ENCODE measurements around the gene IFNAR1. TPM values are rescaled to one million over a fixed set of nuclear protein-coding genes. Genes with fewer than 3 reads are reported as not detected.

Gene IFNAR1
- 10 to 100 TPM; 34.1 to 57.1 (median 40.6) TPM for polyA plus RNA-seq

GRCh38 chr21:33324291-33325221, at the start of gene IFNAR1:
Gene IFNAR1 (plus strand): TSS chr21:33324970. CDS start chr21:33325056, 86 bp downstream.
- Mint-ChIP-seq H3K4me3 (no peak within 1 kb of the TSS), H3K36me3 (no peaks in the 10 kb centered on the region), H3K4me1 (peaks cover 8 to 23% of the 10 kb centered on the region in 2 donors)

GRCh38 chr21:33278721-33279120, 46.0 kb upstream of the IFNAR1 start:
- DNase-seq, result no peak
- no peaks in the 10 kb centered on the region for H3K27me3 Mint-ChIP-seq (ENCODE audit: low read depth in 3 of 3)
- H3K27ac Mint-ChIP-seq, result no peak overlapping the region
- H3K9me3 Mint-ChIP-seq, result peaks cover 0 to 1% (median 0%) of the 10 kb centered on the region in 6 donors
- H3K4me3 Mint-ChIP-seq, result no peak overlapping the region
- H3K4me1 Mint-ChIP-seq, result peaks cover 4 to 8% of the 10 kb centered on the region in 2 donors
- peaks cover 26 to 56% (median 44%) of the 10 kb centered on the region in 3 donors for H3K36me3 Mint-ChIP-seq

More at GRCh38 chr21:33324291-33325221, at the start of gene IFNAR1:
- peak; percentile 96 to 99 (median 97) for DNase-seq
- Mint-ChIP-seq H3K27me3 (ENCODE audit: low read depth in 3 of 3) (peaks cover 0 to 5% (median 4%) of the 10 kb centered on the region in 3 donors), H3K27ac (no peak within 1 kb of the TSS), H3K9me3 (no peaks in the 10 kb centered on the region)

- H3K4me3 Mint-ChIP-seq, result no peak overlapping the region
- no peak for DNase-seq
- H3K27me3 Mint-ChIP-seq (ENCODE audit: low read depth in 3 of 3), result no peaks in the 10 kb centered on the region
- peak overlapping the region in 1 of 6 donors; percentile 24 for H3K27ac Mint-ChIP-seq
- peaks cover 4 to 5% of the 10 kb centered on the region in 2 donors for H3K4me1 Mint-ChIP-seq
- peaks cover 28 to 58% (median 47%) of the 10 kb centered on the region in 3 donors for H3K36me3 Mint-ChIP-seq
- peaks cover 0 to 1% (median 0%) of the 10 kb centered on the region in 6 donors for H3K9me3 Mint-ChIP-seq
Observed at GRCh38 chr21:33279330-33279820, 45.4 kb upstream of the IFNAR1 start.

GRCh38 chr21:33281096-33281652, 43.6 kb upstream of the IFNAR1 start:
- Mint-ChIP-seq H3K4me1 (peaks cover 3 to 5% of the 10 kb centered on the region in 2 donors), H3K27me3 (ENCODE audit: low read depth in 3 of 3) (peaks cover 0 to 2% (median 0%) of the 10 kb centered on the region in 3 donors), H3K27ac (peak overlapping the region in 1 of 6 donors; percentile 70), H3K9me3 (peaks cover 0 to 1% (median 0%) of the 10 kb centered on the region in 6 donors), H3K4me3 (no peak overlapping the region), H3K36me3 (peaks cover 30 to 65% (median 51%) of the 10 kb centered on the region in 3 donors)
- DNase-seq, result no peak

- peaks cover 29 to 68% (median 43%) of the 10 kb centered on the region in 3 donors for H3K36me3 Mint-ChIP-seq
Observed at GRCh38 chr21:33283203-33283602, 41.6 kb upstream of the IFNAR1 start.

GRCh38 chr21:33286076-33286475, 38.7 kb upstream of the IFNAR1 start:
- Mint-ChIP-seq H3K4me3 (no peak overlapping the region), H3K36me3 (peaks cover 24 to 56% (median 30%) of the 10 kb centered on the region in 3 donors), H3K9me3 (no peaks in the 10 kb centered on the region), H3K27me3 (ENCODE audit: low read depth in 3 of 3) (peaks cover 0 to 2% (median 0%) of the 10 kb centered on the region in 3 donors), H3K4me1 (peaks cover 2 to 12% of the 10 kb centered on the region in 2 donors), H3K27ac (no peak overlapping the region)
- no peak for DNase-seq

More at GRCh38 chr21:33283203-33283602, 41.6 kb upstream of the IFNAR1 start:
- H3K27me3 Mint-ChIP-seq (ENCODE audit: low read depth in 3 of 3), result peaks cover 0 to 2% (median 0%) of the 10 kb centered on the region in 3 donors
- peaks cover 2 to 12% of the 10 kb centered on the region in 2 donors for H3K4me1 Mint-ChIP-seq
- H3K27ac Mint-ChIP-seq, result peak overlapping the region in 2 of 6 donors; percentile 6 to 79
- no peak for DNase-seq
- H3K4me3 Mint-ChIP-seq, result no peak overlapping the region
- H3K9me3 Mint-ChIP-seq, result peaks cover 0 to 1% (median 0%) of the 10 kb centered on the region in 6 donors

GRCh38 chr21:33286600-33287456, 37.9 kb upstream of the IFNAR1 start:
- Mint-ChIP-seq H3K9me3 (no peaks in the 10 kb centered on the region), H3K27ac (no peak overlapping the region), H3K4me3 (no peak overlapping the region), H3K36me3 (peaks cover 24 to 57% (median 31%) of the 10 kb centered on the region in 3 donors), H3K27me3 (ENCODE audit: low read depth in 3 of 3) (peaks cover 0 to 2% (median 0%) of the 10 kb centered on the region in 3 donors), H3K4me1 (peaks cover 2 to 12% of the 10 kb centered on the region in 2 donors)
- DNase-seq, result no peak

- Mint-ChIP-seq H3K4me1 (peaks cover 25 to 31% of the 10 kb centered on the region in 2 donors), H3K27me3 (ENCODE audit: low read depth in 3 of 3) (peaks cover 0 to 2% (median 0%) of the 10 kb centered on the region in 3 donors), H3K4me3 (no peak overlapping the region), H3K9me3 (no peaks in the 10 kb centered on the region), H3K27ac (no peak overlapping the region), H3K36me3 (peaks cover 16 to 58% (median 29%) of the 10 kb centered on the region in 3 donors)
- no peak for DNase-seq
Observed at GRCh38 chr21:33289199-33289819, 35.5 kb upstream of the IFNAR1 start.

- H3K36me3 Mint-ChIP-seq, result peaks cover 16 to 52% (median 30%) of the 10 kb centered on the region in 3 donors
- H3K4me1 Mint-ChIP-seq, result peaks cover 28 to 35% of the 10 kb centered on the region in 2 donors
- H3K9me3 Mint-ChIP-seq, result no peaks in the 10 kb centered on the region
- H3K27ac Mint-ChIP-seq, result no peak overlapping the region
- DNase-seq, result no peak
- H3K27me3 Mint-ChIP-seq (ENCODE audit: low read depth in 3 of 3), result peaks cover 0 to 1% (median 0%) of the 10 kb centered on the region in 3 donors
- H3K4me3 Mint-ChIP-seq, result no peak overlapping the region
Observed at GRCh38 chr21:33290441-33290840, 34.3 kb upstream of the IFNAR1 start.

GRCh38 chr21:33291686-33292085, 33.1 kb upstream of the IFNAR1 start:
- Mint-ChIP-seq H3K36me3 (peaks cover 12 to 42% (median 25%) of the 10 kb centered on the region in 3 donors), H3K4me3 (no peak overlapping the region), H3K27ac (no peak overlapping the region), H3K9me3 (no peaks in the 10 kb centered on the region), H3K4me1 (peaks cover 26 to 34% of the 10 kb centered on the region in 2 donors), H3K27me3 (ENCODE audit: low read depth in 3 of 3) (no peaks in the 10 kb centered on the region)
- no peak for DNase-seq

GRCh38 chr21:33292724-33293123, 32.0 kb upstream of the IFNAR1 start:
- peaks cover 19 to 41% (median 24%) of the 10 kb centered on the region in 3 donors for H3K36me3 Mint-ChIP-seq
- H3K4me1 Mint-ChIP-seq, result peaks cover 26 to 28% of the 10 kb centered on the region in 2 donors
- H3K27me3 Mint-ChIP-seq (ENCODE audit: low read depth in 3 of 3), result no peaks in the 10 kb centered on the region
- no peak for DNase-seq
- H3K9me3 Mint-ChIP-seq, result no peaks in the 10 kb centered on the region
- no peak overlapping the region for H3K27ac Mint-ChIP-seq
- H3K4me3 Mint-ChIP-seq, result no peak overlapping the region

- H3K27ac Mint-ChIP-seq, result peak overlapping the region in 1 of 6 donors; percentile 89
- peaks cover 26 to 28% of the 10 kb centered on the region in 2 donors for H3K4me1 Mint-ChIP-seq
- no peak for DNase-seq
- no peaks in the 10 kb centered on the region for H3K9me3 Mint-ChIP-seq
- H3K36me3 Mint-ChIP-seq, result peaks cover 23 to 37% (median 24%) of the 10 kb centered on the region in 3 donors
- peak overlapping the region in 2 of 5 donors; percentile 31 to 61 for H3K4me3 Mint-ChIP-seq
- no peaks in the 10 kb centered on the region for H3K27me3 Mint-ChIP-seq (ENCODE audit: low read depth in 3 of 3)
Observed at GRCh38 chr21:33293136-33293535, 31.6 kb upstream of the IFNAR1 start.

All from immature natural killer cell (primary cell).